Keratinocyte (primary cell): ENCODE measurements around the gene CTNNA2. TPM values are rescaled to one million over a fixed set of nuclear protein-coding genes. Genes with fewer than 3 reads are reported as not detected.

Experiments used
- DNase-seq: peaks from one replicate; pipeline ENCODE4 v3.0.0-alpha.2; 2011; ENCODE audit warnings: low read depth, missing footprints, low spot score
- FAIRE-seq: peaks from 2 replicates; lab custom pipeline; 2011; peaks lifted over from hg19 to GRCh38; lab: Jason Lieb, UNC
- H2AFZ ChIP-seq: 2 replicates; pipeline ENCODE4 v1.6.0; 2012; ENCODE audit warnings: low read length, control low read depth, inconsistent platforms; ENCODE audit not compliant: control insufficient read depth
- H3K27ac ChIP-seq: 2 replicates; pipeline ENCODE4 v1.5.1; 2011; ENCODE audit warnings: low read length; ENCODE audit not compliant: control insufficient read depth, insufficient read depth
- H3K27me3 ChIP-seq: 3 replicates; pipeline ENCODE4 v1.6.0; 2011; ENCODE audit warnings: low read length; ENCODE audit not compliant: control insufficient read depth, insufficient read depth; ENCODE audit errors: extremely low read depth
- H3K36me3 ChIP-seq, 2 experiments: 2 replicates in 1 of 2; 3 replicates in 1 of 2; pipeline ENCODE4 v1.5.1; 2011; ENCODE audit warnings: low read length in 2 of 2, mild to moderate bottlenecking in 1 of 2; ENCODE audit not compliant: control insufficient read depth in 2 of 2, insufficient read depth in 2 of 2; ENCODE audit errors: extremely low read depth in 1 of 2
- H3K4me1 ChIP-seq: 3 replicates; pipeline ENCODE4 v1.5.1; 2011; ENCODE audit warnings: low read length; ENCODE audit not compliant: control insufficient read depth, insufficient read depth; ENCODE audit errors: extremely low read depth
- H3K4me2 ChIP-seq: 3 replicates; pipeline ENCODE4 v1.6.0; 2011; ENCODE audit warnings: low read depth, low read length; ENCODE audit not compliant: control insufficient read depth, insufficient read depth; ENCODE audit errors: extremely low read depth
- H3K4me3 ChIP-seq, 3 experiments: fragments of 200-600 bp in 1 of 3; sonication (generic) in 1 of 3; 2 replicates in 2 of 3; 3 replicates in 1 of 3; pipeline ENCODE4 v1.5.1; 2011 to 2016; ENCODE audit warnings: low read length in 3 of 3, mild to moderate bottlenecking in 3 of 3, control low read depth in 2 of 3, inconsistent platforms in 1 of 3, low read depth in 1 of 3, mixed read lengths in 1 of 3, mixed run types in 1 of 3, moderate library complexity in 1 of 3; ENCODE audit not compliant: control insufficient read depth in 2 of 3, insufficient read depth in 2 of 3; ENCODE audit errors: extremely low read depth in 1 of 3
- H3K79me2 ChIP-seq: 2 replicates; pipeline ENCODE4 v1.6.0; 2012; ENCODE audit warnings: low read length; ENCODE audit not compliant: control insufficient read depth, insufficient read depth
- H3K9ac ChIP-seq: 3 replicates; pipeline ENCODE4 v1.6.0; 2011; ENCODE audit warnings: low read length; ENCODE audit not compliant: control insufficient read depth, insufficient read depth; ENCODE audit errors: extremely low read depth
- H3K9me1 ChIP-seq: 3 replicates; pipeline ENCODE4 v1.6.0; 2011; ENCODE audit warnings: low read length; ENCODE audit not compliant: control insufficient read depth, insufficient read depth; ENCODE audit errors: extremely low read depth
- H3K9me3 ChIP-seq: 2 replicates; pipeline ENCODE4 v1.5.1; 2012; ENCODE audit warnings: low read depth, low read length; ENCODE audit not compliant: control insufficient read depth
- H4K20me1 ChIP-seq: 3 replicates; pipeline ENCODE4 v1.6.0; 2011; ENCODE audit warnings: low read length; ENCODE audit not compliant: control insufficient read depth, insufficient read depth; ENCODE audit errors: extremely low read depth
- CTCF ChIP-seq, 3 experiments: IDR thresholded peaks in 1 of 3; conservative IDR thresholded peaks in 1 of 3; optimal IDR thresholded peaks in 1 of 3; 2 replicates in 2 of 3; 3 replicates in 1 of 3; pipeline versions ENCODE3 to v1.5.1; 2011; ENCODE audit warnings: low read length in 3 of 3, mild to moderate bottlenecking in 3 of 3, moderate library complexity in 2 of 3, control low read depth in 1 of 3, inconsistent platforms in 1 of 3; ENCODE audit not compliant: insufficient read depth in 2 of 3; ENCODE audit errors: extremely low read depth in 1 of 3
- EZH2 ChIP-seq: IDR thresholded peaks from one replicate; pipeline ENCODE4 v1.6.1; 2012; ENCODE audit warnings: inconsistent platforms, mild to moderate bottlenecking, low read length, moderate library complexity
- dilution Hi-C: fragments of 300-500 bp; cut with MboI; formaldehyde crosslinking; loops from one replicate; pipeline ENCODE4 v1.7.0; 2020; ENCODE audit warnings: low sequenced_read_pairs; ENCODE audit not compliant: extremely low pct_ligation_motif_present
- polyA plus RNA-seq, 5 experiments: library from polyadenylated mRNA; depleted of rRNA in 3 of 5; stranded (reverse) in 3 of 5; stranded (forward) in 1 of 5; unstranded in 1 of 5; fragments of >200 nt; gene quantifications; 1 replicate in 1 of 5; 2 replicates in 3 of 5; 3 replicates in 1 of 5; pipeline versions ENCODE4 v1.2.1 to v1.2.3, GENCODE V29; 2011 to 2012; ENCODE audit warnings: missing spikeins in 2 of 5, low read depth in 1 of 5, low replicate concordance in 1 of 5

Gene CTNNA2
- polyA plus RNA-seq, 1 donor (not counting 4 experiments of a cell fraction or from before 2014, with no cell fraction given) = not detected

GRCh38 chr2:80258793-80259192 lies 745.9 kb downstream of the CTNNA2 start:
- Histone ChIP-seq H3K4me2 (no peak overlapping the region), H3K9me1 (no peaks in the 10 kb centered on the region), H4K20me1 (no peaks in the 10 kb centered on the region), H3K4me3 (no peak overlapping the region), H3K9ac (no peak overlapping the region), H3K27ac (no peak overlapping the region), H3K9me3 (no peaks in the 10 kb centered on the region), H3K27me3 (no peaks in the 10 kb centered on the region), H2AFZ (no peak overlapping the region), H3K36me3 (no peaks in the 10 kb centered on the region), H3K79me2 (no peaks in the 10 kb centered on the region), H3K4me1 (no peaks in the 10 kb centered on the region)
- TF ChIP-seq CTCF (optimal IDR thresholded peaks at IDR 0.05 in 1 of 3, IDR thresholded peaks at IDR 0.05 in 1 of 3, conservative IDR thresholded peaks at IDR 0.05 in 1 of 3; ENCODE audit: extremely low read depth in 1 of 3, insufficient read depth in 2 of 3, low read length in 3 of 3) (no peak), EZH2 (no peak)
- DNase-seq = no peak
- dilution Hi-C loops = no loop called here
- no peak for FAIRE-seq

DNA sequence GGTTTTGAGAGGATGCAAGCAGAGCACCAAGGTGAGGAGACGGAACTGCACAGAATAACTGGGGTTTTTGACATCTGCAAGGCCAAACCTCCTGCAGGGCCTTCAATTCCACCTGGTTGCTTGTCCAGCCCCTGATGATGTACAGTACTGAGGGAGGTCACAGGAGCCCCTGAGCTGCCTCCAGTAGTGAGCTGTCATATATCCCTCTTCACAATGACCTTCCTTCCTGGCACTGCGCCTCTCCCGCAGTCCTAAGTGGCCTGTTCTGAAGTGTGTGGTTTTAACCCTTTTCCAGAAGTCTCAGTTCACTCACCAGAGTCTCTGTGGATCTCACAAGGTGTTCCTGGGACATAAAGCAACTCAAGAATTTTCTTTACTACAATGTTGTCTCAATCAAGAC lies 746.4 kb downstream of the CTNNA2 start:
- Histone ChIP-seq H3K4me3 (no peak overlapping the region), H3K4me2 (no peak overlapping the region), H3K36me3 (no peaks in the 10 kb centered on the region), H3K9me3 (no peaks in the 10 kb centered on the region), H3K27ac (no peak overlapping the region), H3K9me1 (no peaks in the 10 kb centered on the region), H3K27me3 (no peaks in the 10 kb centered on the region), H2AFZ (no peak overlapping the region), H3K9ac (no peak overlapping the region), H3K4me1 (no peaks in the 10 kb centered on the region), H4K20me1 (no peaks in the 10 kb centered on the region), H3K79me2 (no peaks in the 10 kb centered on the region)
- FAIRE-seq (no peak), DNase-seq (no peak)
- TF ChIP-seq CTCF (optimal IDR thresholded peaks at IDR 0.05 in 1 of 3, IDR thresholded peaks at IDR 0.05 in 1 of 3, conservative IDR thresholded peaks at IDR 0.05 in 1 of 3; ENCODE audit: extremely low read depth in 1 of 3, insufficient read depth in 2 of 3, low read length in 3 of 3) (no peak), EZH2 (no peak)
- dilution Hi-C loops = no loop called here
